ENCODE measurements around the gene TMEM239.

GRCh38 chr20:2840967-2841531 lies 24.9 kb downstream of the TMEM239 start:
- TF ChIP-seq TAF1 (IDR thresholded peaks at IDR 0.05; ENCODE audit: low read depth): no peak
- TF ChIP-seq CTCF (IDR thresholded peaks at IDR 0.05; ENCODE audit: poor library complexity, severe bottlenecking): no peak
- TF ChIP-seq RAD21 (conservative IDR thresholded peaks at IDR 0.05): no peak
- TF ChIP-seq EZH2 (IDR thresholded peaks at IDR 0.05; ENCODE audit: borderline replicate concordance, insufficient read depth, low read length, poor library complexity, severe bottlenecking): no peak
- TF ChIP-seq REST (IDR thresholded peaks at IDR 0.05; ENCODE audit: borderline replicate concordance): no peak
- no peak for TF ChIP-seq POLR2AphosphoS5 (IDR thresholded peaks at IDR 0.05)
- TF ChIP-seq MXI1 (conservative IDR thresholded peaks at IDR 0.05; ENCODE audit: poor library complexity, severe bottlenecking): no peak
- no peak for TF ChIP-seq EP300 (conservative IDR thresholded peaks at IDR 0.05; ENCODE audit: poor library complexity, severe bottlenecking)

Measured in neural cell (in vitro differentiated cells).